ENCODE results near the gene MSRB1. TPM values are rescaled to one million over a fixed set of nuclear protein-coding genes. Genes with fewer than 3 reads are reported as not detected.

MSRB1 gene
- total and polyA plus RNA-seq, 2 donors (not counting 1 experiment from before 2014, with no cell fraction given), result 8.5 to 17.5 TPM

DNA sequence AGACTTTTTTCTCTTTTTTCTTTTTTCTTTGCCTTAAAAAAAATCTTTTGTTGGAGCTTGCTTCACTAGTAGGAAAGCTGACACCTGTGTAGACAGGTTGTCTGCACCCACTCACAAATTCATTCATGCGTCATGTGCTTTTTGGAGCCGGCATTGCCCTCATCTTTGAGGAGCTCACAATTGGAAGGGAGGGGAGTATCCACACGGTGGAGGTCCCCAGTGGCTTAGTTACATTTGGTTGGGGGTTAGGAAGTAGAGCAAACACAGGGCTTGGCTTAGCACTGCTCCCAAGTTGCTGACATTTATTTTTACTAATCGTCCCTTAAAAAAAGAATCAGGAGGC, 52.3 kb downstream of the MSRB1 start:
- TF ChIP-seq CTCF (IDR thresholded peaks at IDR 0.05), result no peak
- TF ChIP-seq EZH2 (IDR thresholded peaks at IDR 0.05; ENCODE audit: borderline replicate concordance, insufficient read depth, low read depth, low read length, poor library complexity, severe bottlenecking), result no peak
- POLR2A ChIA-PET, result no interaction called here

GRCh38 chr16:1890024-1890707, 52.8 kb downstream of the MSRB1 start:
- no peak overlapping the region for H3K27ac ChIP-seq (ENCODE audit: low read length in 2 of 2)
- ATAC-seq (ENCODE audit: low read depth), result no peak
- no peak overlapping the region for H3K4me2 ChIP-seq (replicated peaks; ENCODE audit: low read depth, low read length, poor library complexity, severe bottlenecking)
- H3K9ac ChIP-seq (ENCODE audit: low read length), result no peak overlapping the region
- H3K27me3 ChIP-seq (replicated peaks in 1 of 4; ENCODE audit: control extremely low read depth in 1 of 4, control insufficient read depth in 3 of 4, insufficient read depth in 4 of 4, low read length in 3 of 4), result no peaks in the 10 kb centered on the region
- intact Hi-C loops (cut with micrococcal nuclease), result no loop called here
- no peak for TF ChIP-seq EZH2 (IDR thresholded peaks at IDR 0.05; ENCODE audit: borderline replicate concordance, insufficient read depth, low read depth, low read length, poor library complexity, severe bottlenecking)
- no peak for TF ChIP-seq CTCF (IDR thresholded peaks at IDR 0.05)
- no peak for DNase-seq
- ChIA-PET CTCF (interaction anchor here (0.6 kb wide), 1 partner anchor 28 kb away, joined by 3 read pairs; no protein-coding TSS in a partner anchor), POLR2A (no interaction called here)
- no peaks in the 10 kb centered on the region for H3K36me3 ChIP-seq (replicated peaks in 1 of 2; ENCODE audit: control extremely low read depth in 1 of 2, control insufficient read depth in 1 of 2, extremely low read depth in 1 of 2, insufficient read depth in 2 of 2, low read length in 1 of 2)
- no peaks in the 10 kb centered on the region for H3K79me2 ChIP-seq (ENCODE audit: control insufficient read depth, insufficient read depth, low read length)
- no peaks in the 10 kb centered on the region for H3K9me3 Mint-ChIP-seq (ENCODE audit: insufficient read depth)
- no peaks in the 10 kb centered on the region for H3K4me1 Mint-ChIP-seq
- H3K4me3 ChIP-seq (ENCODE audit: control extremely low read depth in 1 of 5, extremely low read depth in 1 of 5, insufficient read depth in 1 of 5, low read depth in 2 of 5, low read length in 4 of 5), result no peak overlapping the region
- H3K9me3 ChIP-seq (ENCODE audit: control extremely low read depth in 1 of 3, control insufficient read depth in 2 of 3, insufficient read depth in 1 of 3, low read length in 2 of 3), result no peaks in the 10 kb centered on the region
- WGBS (ENCODE audit: insufficient coverage), result 65% methylated on average over 7 of the region's 16 CpGs
- no peak overlapping the region for H2AFZ ChIP-seq (ENCODE audit: insufficient read depth, low read depth, low read length, poor library complexity, severe bottlenecking)
- H3K27ac Mint-ChIP-seq, result no peak overlapping the region
- H3K4me1 ChIP-seq (ENCODE audit: control insufficient read depth in 2 of 2, insufficient read depth in 2 of 2, low read length in 2 of 2), result no peaks in the 10 kb centered on the region
- H3K27me3 Mint-ChIP-seq, result peaks cover 20% of the 10 kb centered on the region
- no peaks in the 10 kb centered on the region for H4K20me1 ChIP-seq (ENCODE audit: control insufficient read depth, insufficient read depth, low read length, poor library complexity, severe bottlenecking)
- no peak overlapping the region for H3K4me3 Mint-ChIP-seq

More for the DNA sequence above, 52.3 kb downstream of the MSRB1 start:
- CTCF ChIA-PET, result no interaction called here
- no peak overlapping the region for H3K9ac ChIP-seq (ENCODE audit: low read length)
- Mint-ChIP-seq H3K4me3 (no peak overlapping the region), H3K27ac (no peak overlapping the region), H3K4me1 (no peaks in the 10 kb centered on the region), H3K27me3 (peaks cover 18% of the 10 kb centered on the region), H3K9me3 (ENCODE audit: insufficient read depth) (no peaks in the 10 kb centered on the region)
- no peak overlapping the region for H3K27ac ChIP-seq (ENCODE audit: low read length in 2 of 2)
- H3K4me3 ChIP-seq (ENCODE audit: control extremely low read depth in 1 of 5, extremely low read depth in 1 of 5, insufficient read depth in 1 of 5, low read depth in 2 of 5, low read length in 4 of 5), result no peak overlapping the region
- intact Hi-C loops (cut with micrococcal nuclease), result no loop called here
- H3K9me3 ChIP-seq (ENCODE audit: control extremely low read depth in 1 of 3, control insufficient read depth in 2 of 3, insufficient read depth in 1 of 3, low read length in 2 of 3), result no peaks in the 10 kb centered on the region
- no peaks in the 10 kb centered on the region for H4K20me1 ChIP-seq (ENCODE audit: control insufficient read depth, insufficient read depth, low read length, poor library complexity, severe bottlenecking)
- H3K79me2 ChIP-seq (ENCODE audit: control insufficient read depth, insufficient read depth, low read length), result no peaks in the 10 kb centered on the region
- no peak overlapping the region for H2AFZ ChIP-seq (ENCODE audit: insufficient read depth, low read depth, low read length, poor library complexity, severe bottlenecking)
- ATAC-seq (ENCODE audit: low read depth) (no peak), DNase-seq (no peak)
- WGBS (ENCODE audit: insufficient coverage), result 41% methylated on average over 3 of the region's 4 CpGs
- no peaks in the 10 kb centered on the region for H3K4me1 ChIP-seq (ENCODE audit: control insufficient read depth in 2 of 2, insufficient read depth in 2 of 2, low read length in 2 of 2)
- no peaks in the 10 kb centered on the region for H3K27me3 ChIP-seq (replicated peaks in 1 of 4; ENCODE audit: control extremely low read depth in 1 of 4, control insufficient read depth in 3 of 4, insufficient read depth in 4 of 4, low read length in 3 of 4)
- H3K4me2 ChIP-seq (replicated peaks; ENCODE audit: low read depth, low read length, poor library complexity, severe bottlenecking), result no peak overlapping the region
- H3K36me3 ChIP-seq (replicated peaks in 1 of 2; ENCODE audit: control extremely low read depth in 1 of 2, control insufficient read depth in 1 of 2, extremely low read depth in 1 of 2, insufficient read depth in 2 of 2, low read length in 1 of 2), result no peaks in the 10 kb centered on the region
